Brain microvascular endothelial cell (primary cell): Measurements from ENCODE around the gene CACNG4.

Experiments used
- DNase-seq: peaks from one replicate; pipeline ENCODE4 v3.0.0-alpha.2; 2020
- H3K27ac ChIP-seq: fragments of 250-450 bp; sonication (Bioruptor Pico); 2 replicates; pipeline ENCODE4 v1.5.1; 2020; ENCODE audit warnings: mild to moderate bottlenecking, moderate library complexity
- H3K27me3 ChIP-seq: fragments of 250-450 bp; sonication (Bioruptor Pico); replicated peaks from 2 replicates; pipeline ENCODE4 v1.5.1; 2020; ENCODE audit warnings: mild to moderate bottlenecking
- H3K36me3 ChIP-seq: fragments of 250-450 bp; sonication (Bioruptor Pico); replicated peaks from 2 replicates; pipeline ENCODE4 v1.5.1; 2020; ENCODE audit warnings: mild to moderate bottlenecking
- H3K4me3 ChIP-seq: 2 replicates; pipeline ENCODE4 v1.5.1; 2011; ENCODE audit warnings: low read depth, mild to moderate bottlenecking, control low read depth, low read length, moderate library complexity
- CTCF ChIP-seq: IDR thresholded peaks from 2 replicates; pipeline ENCODE4 v1.5.1; 2011; ENCODE audit warnings: low read depth, mild to moderate bottlenecking, moderate library complexity, low read length, control low read depth, inconsistent platforms; ENCODE audit errors: missing control alignments
- in situ Hi-C: cut with HindIII; loops from 2 replicates; pipeline ENCODE4 v1.10.0; 2017; ENCODE audit warnings: low sequenced_read_pairs, low pct_ligation_motif_present

CACNG4 gene

GRCh38 chr17:66995944-66996343 lies 31.4 kb downstream of the CACNG4 start:
- Histone ChIP-seq H3K36me3 (no peaks in the 10 kb centered on the region), H3K27me3 (no peaks in the 10 kb centered on the region), H3K27ac (no peak overlapping the region), H3K4me3 (no peak overlapping the region)
- in situ Hi-C loops, result no loop called here
- TF ChIP-seq CTCF, result no peak
- DNase-seq, result no peak

GRCh38 chr17:66996926-66997325 lies 32.4 kb downstream of the CACNG4 start:
- no peak for TF ChIP-seq CTCF
- Histone ChIP-seq H3K4me3 (no peak overlapping the region), H3K27ac (no peak overlapping the region), H3K36me3 (no peaks in the 10 kb centered on the region), H3K27me3 (no peaks in the 10 kb centered on the region)
- DNase-seq, result no peak
- in situ Hi-C loops, result no loop called here

GRCh38 chr17:67003231-67003630 lies 38.7 kb downstream of the CACNG4 start:
- H3K36me3 ChIP-seq, result no peaks in the 10 kb centered on the region
- in situ Hi-C loops, result no loop called here
- H3K27ac ChIP-seq, result no peak overlapping the region

GRCh38 chr17:67004181-67004580 lies 39.7 kb downstream of the CACNG4 start:
- Histone ChIP-seq H3K27me3 (no peaks in the 10 kb centered on the region), H3K4me3 (no peak overlapping the region), H3K27ac (no peak overlapping the region), H3K36me3 (no peaks in the 10 kb centered on the region)
- TF ChIP-seq CTCF, result no peak
- DNase-seq, result no peak
- in situ Hi-C loops, result no loop called here

More at GRCh38 chr17:67003231-67003630, 38.7 kb downstream of the CACNG4 start:
- Histone ChIP-seq H3K27me3 (no peaks in the 10 kb centered on the region), H3K4me3 (no peak overlapping the region)
- TF ChIP-seq CTCF, result no peak
- no peak for DNase-seq

- Histone ChIP-seq H3K27me3 (no peaks in the 10 kb centered on the region), H3K4me3 (no peak overlapping the region)
- TF ChIP-seq CTCF, result no peak
These were observed 42.8 kb downstream of the CACNG4 start for GRCh38 chr17:67007266-67007665.

GRCh38 chr17:67008101-67008500 lies 43.6 kb downstream of the CACNG4 start:
- no peak for TF ChIP-seq CTCF
- Histone ChIP-seq H3K27ac (no peak overlapping the region), H3K4me3 (no peak overlapping the region), H3K27me3 (no peaks in the 10 kb centered on the region), H3K36me3 (no peaks in the 10 kb centered on the region)
- in situ Hi-C loops, result no loop called here
- DNase-seq, result no peak

More at GRCh38 chr17:67007266-67007665, 42.8 kb downstream of the CACNG4 start:
- no peaks in the 10 kb centered on the region for H3K36me3 ChIP-seq
- no peak overlapping the region for H3K27ac ChIP-seq
- DNase-seq, result no peak
- in situ Hi-C loops, result no loop called here
